ENCODE data around the gene HOXA6.

Gene HOXA6

DNA sequence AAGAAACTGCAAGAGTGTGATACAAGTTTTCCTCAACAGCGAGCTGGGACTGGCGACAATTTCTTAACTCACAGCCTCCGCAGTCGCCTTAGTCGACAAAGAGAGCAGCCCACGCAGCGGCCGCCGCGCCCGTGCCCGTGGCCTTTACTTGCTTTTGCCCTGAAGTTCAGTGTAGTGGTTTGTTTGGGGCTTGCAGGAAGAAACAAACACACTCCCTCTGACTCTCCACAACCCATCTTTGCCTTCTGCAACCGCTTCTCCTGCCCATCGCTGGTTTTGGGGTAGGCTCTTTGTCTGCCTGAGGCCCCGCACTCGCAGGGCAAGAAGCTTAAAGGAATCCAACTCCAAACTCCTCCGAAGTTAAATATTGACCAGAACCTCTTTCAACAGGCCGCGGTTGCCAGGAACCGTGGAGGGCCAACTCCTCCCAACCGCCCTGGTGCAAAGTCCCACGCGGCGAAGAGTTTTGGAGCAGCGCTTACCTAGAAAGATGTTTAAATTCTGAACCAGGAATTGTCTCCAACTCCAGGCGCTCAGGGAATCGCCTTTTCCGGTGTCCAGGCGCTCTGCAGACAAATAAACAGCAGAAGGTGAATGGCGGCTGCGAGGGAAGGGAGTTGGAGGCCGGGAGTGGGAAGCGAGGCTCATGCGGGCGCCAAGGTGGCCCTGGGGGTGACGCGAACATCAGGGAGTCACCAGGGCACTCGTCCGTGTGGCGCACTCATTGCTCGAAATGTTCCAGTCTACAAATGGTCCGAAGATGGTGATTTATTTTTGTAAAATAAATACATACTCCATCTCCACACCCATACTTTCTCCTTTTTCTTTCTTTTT lies 25.3 kb downstream of the HOXA6 start:
- DNase-seq (ENCODE audit: low spot score) = no peak

DNA sequence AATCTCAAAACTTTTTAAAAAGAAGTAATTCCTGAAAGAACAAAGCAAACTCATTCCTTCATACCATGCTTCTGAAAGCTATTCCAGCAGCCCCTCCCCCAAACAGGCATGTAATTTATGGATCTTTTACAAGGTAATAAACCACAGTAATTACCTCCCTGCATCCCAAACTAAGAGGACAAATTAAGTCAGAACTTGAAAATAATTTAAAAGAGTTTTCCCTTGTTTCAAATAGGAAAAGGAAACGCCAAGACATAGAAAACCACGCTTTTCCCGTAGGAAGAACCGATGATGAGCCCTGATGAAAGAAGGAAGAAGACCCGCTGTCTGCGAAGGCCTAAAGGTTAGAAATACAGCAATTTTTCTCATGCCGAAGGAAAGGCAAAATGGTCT lies 25.9 kb downstream of the HOXA6 start:
- DNase-seq (ENCODE audit: low spot score) = no peak

DNA sequence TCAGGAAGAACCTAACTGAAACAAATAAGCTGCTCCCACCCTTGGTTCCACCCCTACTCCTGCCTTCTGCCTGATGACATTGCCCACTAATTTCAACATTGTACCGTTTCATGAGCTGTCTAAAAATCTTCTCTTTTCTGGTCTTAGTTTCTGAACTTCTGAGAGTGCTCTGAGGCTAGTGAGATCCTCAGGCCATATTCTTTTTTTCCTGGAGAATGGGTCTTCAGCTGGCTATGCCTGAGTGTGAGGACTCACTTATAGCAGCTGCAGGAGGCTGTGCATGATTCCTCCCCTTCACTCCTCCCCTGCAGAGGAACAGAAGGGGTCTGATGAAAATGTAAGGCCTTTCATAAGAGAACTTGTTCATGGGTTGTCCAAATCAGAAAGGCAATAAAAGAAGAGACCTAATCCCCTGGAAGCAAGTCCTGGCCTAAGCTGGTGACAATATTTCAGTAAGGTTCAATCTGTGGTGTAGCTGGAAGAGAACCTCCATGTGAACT lies 28.1 kb downstream of the HOXA6 start:
- no peak for DNase-seq (ENCODE audit: low spot score)

DNA sequence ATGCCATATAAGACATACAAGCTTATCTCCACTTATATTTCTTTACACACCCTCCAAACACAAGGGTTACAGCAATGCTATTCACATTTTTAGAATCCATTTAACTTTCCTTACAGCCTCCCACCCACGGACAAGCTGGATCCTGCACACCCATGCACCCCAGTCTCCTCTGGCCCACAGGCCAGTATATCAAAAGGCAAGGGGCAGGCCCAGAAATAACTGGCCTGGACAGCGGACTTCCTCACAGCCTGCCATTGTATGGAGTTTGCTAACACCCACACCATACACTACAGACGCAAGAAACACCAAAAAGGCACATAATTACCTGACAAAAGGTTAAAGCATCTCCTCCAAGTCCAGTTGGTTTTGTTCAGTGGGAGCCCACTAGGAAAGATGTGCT lies 29.0 kb downstream of the HOXA6 start:
- DNase-seq (ENCODE audit: low spot score) = no peak

DNA sequence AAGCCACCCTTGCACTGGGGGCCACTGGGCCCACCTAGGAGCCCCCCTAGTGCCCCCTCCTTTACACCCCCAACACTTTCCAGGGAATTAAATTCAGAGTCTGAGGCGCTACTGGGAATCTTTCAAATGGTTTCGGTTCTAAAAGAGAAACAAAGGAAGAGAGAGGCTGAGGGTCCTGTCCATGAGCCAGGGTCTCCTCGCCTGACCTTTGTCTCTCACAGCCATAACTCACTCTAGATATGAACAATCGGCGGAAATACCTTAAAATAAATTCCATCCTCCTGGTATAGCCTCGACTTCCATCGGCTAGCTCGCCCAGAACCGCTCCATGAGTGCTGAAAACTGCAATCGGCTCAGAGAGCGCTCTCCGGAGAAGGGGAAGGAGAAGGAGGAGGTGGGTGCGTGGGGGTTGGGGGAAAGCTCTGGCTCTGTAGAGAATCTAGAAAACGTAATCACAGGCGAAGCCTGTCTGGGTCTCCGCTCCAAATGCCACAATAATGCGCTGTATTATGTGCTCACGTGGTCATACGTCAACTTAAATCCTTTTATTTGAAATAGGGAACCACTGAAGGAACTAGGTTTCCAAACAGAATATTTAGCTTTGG lies 29.6 kb downstream of the HOXA6 start:
- no peak for DNase-seq (ENCODE audit: low spot score)

DNA sequence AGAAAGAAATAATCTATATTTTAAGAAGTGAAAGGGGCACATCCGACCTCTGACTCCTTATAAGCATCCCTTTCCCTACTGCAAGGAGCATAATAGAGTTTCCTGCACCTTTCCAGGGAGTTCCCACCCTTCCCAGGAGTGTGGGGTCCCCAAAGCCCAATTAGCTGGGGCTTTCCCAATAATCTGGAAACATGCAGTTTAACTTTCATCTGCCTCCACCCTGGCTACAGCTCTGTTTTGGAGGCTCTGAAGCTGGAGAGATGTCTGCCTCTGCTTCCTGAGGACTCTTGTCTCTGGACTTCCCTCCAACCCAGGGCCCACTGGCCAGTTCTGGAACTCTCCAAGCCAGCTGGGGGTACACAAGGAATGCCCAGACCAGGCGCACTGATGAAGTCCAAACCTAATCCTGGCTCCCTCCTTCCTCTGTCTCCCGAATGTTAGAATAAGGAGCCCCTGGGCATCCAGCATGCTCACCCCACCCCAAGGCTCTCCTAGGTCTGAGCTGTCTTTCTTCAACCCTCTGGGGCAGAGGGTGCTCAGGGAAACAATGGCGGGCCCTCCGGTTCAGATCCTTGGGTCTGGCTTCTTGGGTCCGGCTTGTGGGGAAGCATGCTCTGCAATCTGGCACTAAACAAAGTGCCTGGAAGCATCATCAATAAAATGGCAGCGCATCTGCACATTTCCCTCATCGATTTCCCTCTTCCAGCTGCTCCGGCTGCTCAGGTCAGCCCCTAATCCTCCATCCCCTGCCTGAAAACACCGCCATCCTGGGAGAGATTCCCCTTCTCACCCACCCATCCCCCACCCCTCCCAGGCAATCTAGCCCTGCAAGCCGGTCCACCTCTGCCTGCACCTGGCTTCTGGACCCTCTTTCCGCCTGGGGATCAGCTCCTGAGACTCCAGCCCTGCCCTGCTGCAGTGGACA lies 30.4 kb downstream of the HOXA6 start:
- DNase-seq (ENCODE audit: low spot score) = no peak

DNA sequence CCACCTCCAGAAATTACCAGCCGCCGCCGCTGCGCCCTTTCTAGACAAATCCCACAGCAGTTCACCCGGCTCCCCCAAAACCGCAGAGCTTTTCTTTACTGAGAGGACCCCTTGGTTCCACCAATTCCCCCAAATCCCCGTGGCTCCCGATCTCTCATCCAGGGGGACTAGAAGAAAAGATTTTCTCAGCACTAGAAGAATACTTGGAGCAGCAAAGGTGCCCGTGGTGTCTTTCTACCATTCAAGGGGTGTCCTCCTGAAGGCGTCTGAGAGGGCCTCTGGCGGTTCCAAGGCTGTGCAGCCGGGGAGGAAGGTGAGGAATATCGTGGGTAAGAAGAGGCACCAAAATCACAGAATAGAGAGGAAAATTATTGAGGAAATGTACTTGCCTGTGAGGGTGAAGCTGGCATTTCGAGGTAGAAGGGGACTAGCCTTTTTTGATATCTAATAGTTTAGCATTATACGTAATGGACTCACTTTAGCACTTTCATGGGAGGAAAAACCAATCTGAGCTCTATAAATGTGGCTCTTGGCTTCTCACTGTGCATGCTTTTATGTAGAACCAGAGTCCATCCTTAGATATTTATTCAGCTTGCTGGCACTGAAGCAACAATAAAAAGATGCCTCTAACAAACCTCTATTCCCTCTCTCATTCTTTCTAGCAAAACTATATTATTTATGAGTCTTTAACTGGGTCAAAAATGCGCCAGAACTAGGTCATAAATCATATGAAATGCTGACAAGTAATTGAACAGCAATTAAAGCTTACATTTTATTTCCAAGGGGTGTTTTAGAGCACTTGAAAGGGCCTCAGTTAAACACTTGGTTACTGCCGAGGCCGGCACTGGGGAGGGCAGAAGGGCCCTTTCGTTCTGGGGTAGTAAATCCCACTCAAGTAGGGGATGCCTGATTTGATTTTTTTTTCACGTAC lies 31.3 kb downstream of the HOXA6 start:
- DNase-seq (ENCODE audit: low spot score) = no peak

DNA sequence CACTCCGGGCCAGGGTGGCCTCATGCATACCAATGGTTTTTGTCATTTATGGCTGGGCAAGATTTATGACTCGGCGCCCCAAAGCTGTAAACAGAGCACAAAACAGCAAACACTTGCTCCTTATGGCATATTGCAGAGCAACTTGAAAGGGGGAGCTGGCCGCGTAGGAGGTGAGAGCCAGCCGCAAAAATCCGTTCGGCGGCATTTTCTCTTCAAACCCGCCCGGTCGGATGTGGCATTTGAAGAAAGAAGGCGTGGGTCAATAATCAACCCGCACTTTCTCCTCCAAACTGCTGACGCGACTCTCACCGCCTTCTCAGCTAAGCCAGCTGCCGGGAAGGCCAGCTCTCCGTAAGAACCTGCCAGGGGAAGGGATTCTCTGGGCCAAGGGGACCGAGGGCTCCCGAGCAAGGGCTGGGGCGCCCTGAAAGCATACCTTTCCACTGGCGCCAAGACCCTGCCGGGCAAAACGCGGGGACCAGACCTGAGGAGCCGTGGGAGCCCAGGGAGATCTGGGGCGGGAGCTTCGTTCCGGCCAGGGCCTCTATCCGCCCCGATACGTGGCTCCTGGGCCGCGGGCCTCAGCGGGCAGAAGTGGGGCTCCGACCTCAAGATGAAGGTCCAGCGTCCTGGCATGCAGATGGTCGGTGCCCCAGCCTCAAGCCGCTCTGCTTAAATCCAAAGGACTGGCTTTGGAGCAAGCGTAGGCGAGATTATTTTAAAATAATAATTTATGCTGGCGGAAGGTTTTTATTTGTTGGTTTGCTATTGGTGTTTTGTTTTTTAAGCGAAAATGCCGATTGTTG lies 32.1 kb downstream of the HOXA6 start:
- peak; percentile 82 for DNase-seq (ENCODE audit: low spot score)

DNA sequence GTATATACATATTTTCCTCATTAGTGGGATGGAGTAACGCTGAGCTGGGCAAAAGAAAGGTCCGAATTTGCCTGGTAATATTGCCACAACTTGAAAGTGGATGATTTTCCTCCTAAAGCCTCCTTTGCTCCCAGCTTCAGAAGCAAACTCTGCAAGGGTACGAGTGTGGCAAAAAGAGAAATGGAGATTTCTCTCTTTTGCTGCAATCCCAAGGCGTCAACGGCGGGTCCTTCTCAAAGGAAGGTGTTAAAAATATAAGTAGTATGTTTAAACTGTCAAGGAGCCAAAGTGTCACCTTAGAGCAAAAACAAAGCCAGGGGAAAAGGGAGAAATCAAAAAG lies 32.7 kb downstream of the HOXA6 start:
- no peak for DNase-seq (ENCODE audit: low spot score)

DNA sequence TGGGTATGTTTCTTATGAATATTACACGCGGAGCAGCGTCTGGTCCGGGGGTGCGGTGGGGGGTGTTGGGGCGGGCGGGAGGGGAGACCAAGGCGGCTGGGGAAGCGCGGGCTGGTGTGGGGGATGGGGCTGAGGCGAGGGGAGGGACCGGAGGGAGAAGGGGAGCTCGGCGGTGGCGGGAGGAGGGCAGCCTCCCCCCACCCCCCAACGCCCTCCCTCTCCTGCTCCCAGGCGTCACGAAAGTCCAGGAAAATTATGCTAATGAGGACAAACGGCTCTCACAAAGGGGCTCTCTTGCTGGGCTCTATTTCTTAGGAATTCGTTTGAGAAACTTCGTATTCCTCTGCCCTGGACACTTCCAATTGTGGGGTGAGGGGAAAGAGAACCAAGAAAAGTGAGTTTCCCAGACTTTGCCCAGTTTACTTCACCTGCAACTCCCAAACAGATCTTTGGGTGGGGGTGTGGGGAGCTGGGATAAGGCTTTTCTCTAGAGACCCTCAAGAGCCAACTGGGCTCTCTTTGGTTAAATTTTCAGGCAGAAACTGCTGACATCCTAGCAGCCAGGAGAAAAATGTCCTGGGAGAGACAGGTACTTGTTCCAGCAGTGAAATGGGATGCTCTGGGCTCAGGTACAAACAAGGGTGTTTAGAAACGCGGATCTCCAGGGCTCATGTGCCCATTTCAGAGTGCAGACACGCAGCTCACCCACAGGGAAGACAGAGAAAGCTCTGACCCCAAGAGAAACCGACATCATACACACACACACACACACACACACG lies 33.4 kb downstream of the HOXA6 start:
- no peak for DNase-seq (ENCODE audit: low spot score)

DNA sequence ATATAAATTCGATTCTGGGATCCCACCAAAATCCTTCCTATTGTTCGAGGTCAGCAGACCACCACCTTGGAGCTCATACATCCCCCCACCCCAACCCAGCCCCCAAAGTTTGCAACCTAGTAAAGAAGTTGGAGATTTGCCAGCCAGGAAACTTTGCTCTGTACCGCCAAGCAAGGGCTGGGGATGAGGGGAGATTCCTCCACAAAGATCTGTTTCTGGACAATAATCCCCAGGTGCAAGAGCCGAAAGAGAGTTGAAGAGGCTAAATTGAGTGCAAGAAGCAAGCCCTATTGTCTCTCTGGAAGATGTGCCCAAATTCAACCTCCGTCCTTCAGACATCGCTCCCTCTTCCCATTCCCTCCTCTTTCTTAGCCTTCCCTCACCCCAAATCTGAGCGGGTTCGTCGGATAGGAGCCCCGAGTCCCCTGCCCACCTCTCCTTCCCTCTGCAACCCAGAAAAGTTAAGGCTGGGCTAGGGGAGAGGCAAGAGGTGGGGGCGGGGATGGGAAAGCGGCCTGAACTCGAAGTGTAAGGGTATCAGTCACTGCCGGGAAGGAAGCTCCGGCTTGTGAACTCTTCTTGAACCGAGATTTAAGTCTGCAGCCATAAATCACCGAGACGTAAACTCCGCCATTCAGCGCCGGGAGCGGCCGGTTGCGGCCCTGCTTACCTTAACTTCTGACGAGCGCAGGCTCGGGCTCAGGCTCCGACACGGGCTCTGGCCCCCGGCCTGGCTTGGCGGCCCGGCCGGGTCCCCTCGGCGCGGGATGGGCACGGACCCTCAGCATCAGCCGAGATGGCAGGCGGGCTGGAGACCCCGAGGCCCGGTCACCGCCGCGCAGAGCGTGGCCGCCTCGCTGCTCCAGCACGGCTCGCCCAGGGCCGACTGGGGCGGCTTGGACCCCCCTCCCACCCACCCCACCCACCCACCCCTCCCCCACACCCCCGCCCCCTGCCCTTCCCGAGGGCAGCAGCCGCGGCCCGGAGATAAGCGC lies 34.3 kb downstream of the HOXA6 start:
- DNase-seq (ENCODE audit: low spot score) = no peak

DNA sequence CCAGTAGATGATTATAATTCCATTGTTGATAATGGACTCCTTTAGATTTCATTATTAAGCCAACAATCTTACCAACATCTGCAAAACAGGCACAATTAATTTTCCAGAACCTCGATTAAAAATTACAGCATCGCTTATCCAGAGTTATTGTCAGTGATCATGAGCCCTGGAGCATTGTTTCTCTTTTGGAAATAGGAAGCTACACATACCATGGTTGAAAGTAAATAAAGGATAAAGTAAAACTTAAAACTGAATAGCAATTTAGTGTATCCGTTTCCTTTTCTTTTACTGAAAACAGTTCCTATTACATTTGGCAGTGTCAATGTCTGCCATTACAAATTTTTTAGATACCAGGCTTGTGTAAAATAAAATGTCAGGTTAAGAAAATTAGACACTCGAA lies 35.2 kb downstream of the HOXA6 start:
- no peak for DNase-seq (ENCODE audit: low spot score)

DNA sequence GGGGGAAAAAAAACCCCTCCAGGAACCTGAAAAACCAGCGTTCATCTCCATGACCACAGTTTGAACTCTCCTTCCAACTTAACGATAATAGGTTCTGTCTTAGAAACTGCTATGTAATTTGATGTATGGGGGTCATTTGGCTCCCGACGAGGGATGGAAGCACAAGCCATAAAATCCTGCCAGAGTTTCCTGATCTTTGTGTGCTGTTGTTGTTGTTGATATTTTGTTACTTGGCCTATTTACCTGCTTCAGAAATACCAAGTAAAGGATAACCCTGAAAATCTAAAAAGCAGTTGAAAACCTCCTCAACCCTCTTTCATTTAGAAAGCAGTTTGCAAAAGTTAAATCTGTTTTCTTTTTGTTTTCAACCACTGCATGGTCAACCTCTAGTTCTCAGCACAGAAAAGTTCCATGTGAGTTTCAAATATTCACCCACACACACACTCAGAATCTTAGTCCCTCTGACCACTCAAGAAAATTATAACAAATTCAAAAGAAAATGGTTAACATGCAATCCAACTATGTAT lies 35.8 kb downstream of the HOXA6 start:
- DNase-seq (ENCODE audit: low spot score) = no peak

DNA sequence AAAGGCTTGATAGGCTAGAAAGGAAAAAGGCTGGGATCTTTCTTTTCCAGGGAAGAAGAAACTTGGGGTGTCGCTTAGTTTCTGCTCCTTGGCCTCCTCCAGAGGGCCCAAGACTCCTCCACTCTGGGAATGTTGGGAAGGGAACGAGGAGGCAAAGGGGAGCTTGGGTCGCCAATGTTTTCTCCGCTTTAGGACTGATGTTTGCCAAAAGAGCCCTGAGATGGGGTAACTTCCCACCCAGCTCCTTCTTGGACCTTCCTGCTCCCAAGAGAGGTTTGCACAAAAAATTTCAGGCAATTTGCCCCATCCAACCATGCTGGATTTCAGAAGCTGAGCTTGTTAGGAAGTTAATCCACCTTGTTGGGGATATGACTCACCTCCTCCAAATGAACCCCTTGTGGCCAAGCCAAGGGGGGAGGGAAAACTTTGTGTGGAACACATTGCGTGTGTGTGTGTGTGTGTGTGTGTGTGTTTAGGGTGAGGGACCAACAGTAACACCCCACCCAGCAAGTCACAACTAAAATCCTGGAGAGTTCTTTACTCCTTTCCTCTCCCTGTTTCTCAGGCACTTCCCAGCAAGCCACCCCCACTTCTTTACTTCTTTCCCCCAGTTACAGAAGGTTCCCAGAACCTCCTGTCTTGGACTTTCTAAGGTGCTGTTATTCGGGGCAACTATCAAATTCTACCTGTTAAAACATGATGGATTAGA lies 36.4 kb downstream of the HOXA6 start:
- no peak for DNase-seq (ENCODE audit: low spot score)

DNA sequence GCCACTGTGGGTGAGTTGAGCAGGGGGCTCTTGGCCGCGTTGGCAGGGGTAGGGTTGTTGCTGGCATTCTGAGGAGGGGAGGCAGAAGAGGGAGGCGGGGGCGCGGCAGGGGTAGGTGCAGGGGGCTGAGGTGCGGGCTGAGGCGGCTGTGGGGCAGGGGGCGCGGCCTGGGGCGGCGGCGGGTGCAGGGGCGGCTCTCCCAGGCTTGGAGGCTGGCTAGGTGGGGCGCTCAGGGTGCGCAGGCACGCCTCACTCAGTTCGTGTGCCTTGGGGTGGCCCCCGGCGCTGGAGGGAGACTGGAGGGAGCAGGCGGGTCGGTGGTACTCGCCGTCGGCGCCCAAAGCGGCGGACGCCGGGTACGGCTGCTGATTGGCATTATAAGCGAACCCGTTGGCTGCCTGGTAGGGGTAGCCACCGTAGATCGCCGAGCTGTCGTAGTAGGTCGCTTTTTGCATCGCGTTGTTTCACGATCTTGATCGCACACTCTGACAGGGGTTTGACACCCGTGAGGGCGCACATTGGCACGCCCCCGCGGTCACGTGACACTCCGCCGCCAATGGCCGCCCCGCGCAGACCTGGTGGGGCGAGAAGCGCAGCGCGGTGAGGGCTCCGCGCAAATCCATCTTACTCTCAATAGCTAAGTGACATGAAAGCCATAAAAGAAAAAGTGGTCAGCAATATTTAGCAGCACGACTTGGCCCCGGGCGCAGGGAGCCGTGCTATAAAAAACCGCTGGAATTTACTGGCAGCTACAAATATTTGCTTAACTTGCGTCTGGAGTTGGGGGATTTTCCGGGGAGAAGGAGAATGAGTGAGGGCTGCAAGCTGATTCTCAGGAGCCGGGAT lies 37.2 kb downstream of the HOXA6 start:
- DNase-seq (ENCODE audit: low spot score) = no peak

DNA sequence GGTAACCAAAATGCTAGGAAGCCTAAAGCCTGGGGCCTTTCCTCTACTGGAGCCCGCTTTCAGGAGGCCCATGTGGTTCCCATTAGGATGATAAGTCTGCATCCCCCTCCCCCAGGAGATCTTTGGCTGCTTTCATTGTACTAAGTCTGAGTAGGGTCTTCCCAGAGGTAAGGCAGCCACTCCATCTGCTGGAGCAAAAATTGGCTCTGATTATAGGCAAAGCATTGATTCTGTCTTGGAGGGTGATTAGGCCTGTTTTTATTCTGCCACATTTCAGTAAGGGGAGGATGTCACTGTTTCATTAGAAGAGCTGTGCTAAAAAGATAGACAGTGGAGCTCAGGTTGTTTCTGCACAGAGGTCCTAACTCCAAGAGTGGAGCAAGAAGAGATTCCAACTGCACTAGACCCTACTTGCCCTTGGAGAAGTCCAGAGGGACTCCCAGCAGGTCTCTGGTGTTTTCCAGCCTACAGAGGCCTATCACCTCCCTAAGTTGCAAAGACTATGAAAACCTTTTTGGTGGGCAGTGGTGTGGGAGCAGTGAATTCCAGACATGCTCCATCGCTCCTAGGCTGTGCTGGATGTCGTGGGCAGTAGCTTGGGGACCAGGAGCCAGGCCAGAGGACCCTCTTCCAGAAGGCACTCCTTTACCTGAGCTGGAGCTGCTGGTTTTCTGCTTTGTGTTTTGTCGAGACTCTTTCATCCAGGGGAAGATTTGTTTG lies 37.9 kb downstream of the HOXA6 start:
- DNase-seq (ENCODE audit: low spot score) = no peak

All from RKO (cell line).